Activated CD4-positive, alpha-beta T cell treated with anti-CD3 and anti-CD28 coated beads, Interleukin-2, amount 50 U/mL, for 24 hours (primary cell): ENCODE data around the gene PTPRG.
A peak's percentile ranks its signal among the peaks of the same experiment; 100 is the strongest.

ENCODE experiments used
- DNase-seq, 2 donors: peaks; one replicate each; pipeline ENCODE4 v3.0.0-alpha.2; 2020; ENCODE audit warnings: low read depth in 1 of 2, low spot score in 1 of 2

The PTPRG gene

DNA sequence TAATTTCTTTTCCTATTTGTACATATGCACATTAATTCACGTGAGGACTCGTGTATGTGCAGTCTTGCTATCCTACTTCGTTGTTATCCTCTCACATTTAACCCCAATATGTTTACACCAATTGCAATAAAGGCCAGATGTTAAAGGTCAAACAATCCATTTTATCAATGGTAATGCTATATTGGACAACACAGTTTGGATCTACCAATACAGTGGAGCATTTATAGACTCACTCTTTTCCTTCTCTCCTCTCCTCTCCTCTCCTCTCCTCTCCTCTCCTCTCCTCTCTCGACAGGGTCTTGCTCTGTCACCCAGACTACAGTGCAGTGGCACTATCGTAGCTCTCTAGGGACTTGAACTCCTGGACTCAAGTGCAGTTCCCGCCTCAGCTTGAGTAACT lies 324.0 kb downstream of the PTPRG start:
- no peak for DNase-seq

DNA sequence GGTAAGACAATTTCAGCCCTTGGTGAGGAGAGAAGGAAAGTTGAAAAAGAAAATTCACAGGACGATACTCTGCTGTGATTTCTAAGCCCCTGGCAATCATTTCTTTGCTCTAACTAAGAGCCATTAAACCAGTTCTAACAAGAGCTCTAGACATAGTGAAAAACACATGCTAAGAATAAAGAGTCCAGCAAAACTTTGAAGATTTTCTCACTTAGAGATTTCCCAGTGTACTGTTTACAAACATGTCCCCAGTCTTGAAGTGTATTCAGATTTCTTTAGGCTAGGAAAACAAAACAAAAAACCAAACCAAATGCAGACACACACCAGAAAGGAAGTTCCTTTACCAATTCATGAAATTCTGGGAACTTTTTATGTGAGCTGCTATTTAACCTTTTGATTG lies 325.8 kb downstream of the PTPRG start:
- no peak for DNase-seq

DNA sequence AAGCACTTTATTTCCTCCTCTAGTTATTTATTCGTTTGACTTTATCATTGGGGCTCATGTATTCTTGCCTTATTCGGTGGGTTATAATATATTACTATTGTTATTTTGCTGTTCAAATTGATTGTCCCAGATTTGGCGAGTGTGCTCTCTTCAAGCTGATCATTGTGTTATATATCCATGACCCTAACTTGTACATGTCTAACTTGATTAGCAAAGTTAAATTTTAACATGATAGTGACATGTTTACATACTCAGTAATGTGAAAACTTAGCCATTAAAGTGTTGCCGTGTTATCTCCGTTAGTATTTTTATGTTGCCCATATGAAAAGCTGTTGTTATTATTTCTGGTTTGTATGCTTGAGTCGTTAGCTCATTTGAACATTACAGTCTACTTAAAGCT lies 327.9 kb downstream of the PTPRG start:
- no peak for DNase-seq

DNA sequence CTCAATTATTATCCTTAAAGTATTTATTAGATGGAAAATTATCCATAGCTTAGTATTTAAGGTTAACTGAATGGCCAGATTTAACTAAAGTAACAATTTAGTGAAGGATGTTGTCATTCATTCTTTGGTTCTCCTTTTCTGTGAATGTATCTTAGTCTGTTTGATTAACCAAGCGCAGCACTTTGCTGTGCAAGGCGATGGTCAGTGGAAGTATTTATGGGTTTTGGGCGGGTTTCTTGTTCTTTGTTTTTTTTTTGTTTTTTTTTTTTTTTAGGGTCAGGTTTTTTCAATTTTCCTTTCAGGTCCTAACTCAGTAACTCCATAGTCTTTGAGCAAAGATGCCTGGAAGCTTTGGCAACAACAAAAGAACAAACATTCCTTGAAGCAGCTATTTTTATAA lies 328.8 kb downstream of the PTPRG start:
- no peak for DNase-seq

DNA sequence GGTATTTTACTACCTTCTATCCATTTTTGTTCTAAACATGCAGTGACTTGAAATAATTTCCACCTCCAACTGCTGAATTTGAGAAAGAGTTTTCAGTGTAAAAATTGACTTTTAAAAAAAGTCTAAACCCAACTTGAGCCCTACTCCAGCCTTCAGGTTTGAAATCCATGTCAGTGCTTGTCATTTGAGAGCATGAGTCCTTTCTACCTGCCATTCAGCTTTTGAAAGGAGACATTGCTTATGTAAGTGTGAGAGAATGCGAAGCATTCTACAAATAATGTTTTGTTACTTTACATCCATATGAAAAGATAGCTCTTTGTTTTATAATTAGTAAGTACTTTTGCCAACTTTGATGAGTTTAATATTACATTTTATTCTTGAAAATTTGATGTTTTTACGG lies 329.2 kb downstream of the PTPRG start:
- DNase-seq: no peak

DNA sequence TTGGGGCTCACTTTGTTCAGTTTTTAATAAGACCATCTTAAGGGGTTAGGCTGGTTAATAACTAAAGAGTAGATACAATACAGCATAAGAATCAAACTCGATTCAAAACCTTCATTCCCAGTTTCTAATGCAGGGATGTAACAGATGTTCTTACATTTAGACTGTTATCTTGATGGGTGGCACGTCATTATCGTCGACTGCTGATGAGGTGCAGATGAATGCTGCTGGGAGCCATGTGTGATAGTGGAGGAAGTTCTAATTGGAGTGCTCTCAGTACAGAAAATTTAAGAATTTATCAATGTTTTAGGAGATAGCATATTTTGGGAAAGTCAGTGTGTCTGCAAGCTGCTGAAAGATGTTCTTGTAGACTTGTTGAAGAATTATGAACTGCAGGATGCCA lies 331.5 kb downstream of the PTPRG start:
- DNase-seq: no peak

DNA sequence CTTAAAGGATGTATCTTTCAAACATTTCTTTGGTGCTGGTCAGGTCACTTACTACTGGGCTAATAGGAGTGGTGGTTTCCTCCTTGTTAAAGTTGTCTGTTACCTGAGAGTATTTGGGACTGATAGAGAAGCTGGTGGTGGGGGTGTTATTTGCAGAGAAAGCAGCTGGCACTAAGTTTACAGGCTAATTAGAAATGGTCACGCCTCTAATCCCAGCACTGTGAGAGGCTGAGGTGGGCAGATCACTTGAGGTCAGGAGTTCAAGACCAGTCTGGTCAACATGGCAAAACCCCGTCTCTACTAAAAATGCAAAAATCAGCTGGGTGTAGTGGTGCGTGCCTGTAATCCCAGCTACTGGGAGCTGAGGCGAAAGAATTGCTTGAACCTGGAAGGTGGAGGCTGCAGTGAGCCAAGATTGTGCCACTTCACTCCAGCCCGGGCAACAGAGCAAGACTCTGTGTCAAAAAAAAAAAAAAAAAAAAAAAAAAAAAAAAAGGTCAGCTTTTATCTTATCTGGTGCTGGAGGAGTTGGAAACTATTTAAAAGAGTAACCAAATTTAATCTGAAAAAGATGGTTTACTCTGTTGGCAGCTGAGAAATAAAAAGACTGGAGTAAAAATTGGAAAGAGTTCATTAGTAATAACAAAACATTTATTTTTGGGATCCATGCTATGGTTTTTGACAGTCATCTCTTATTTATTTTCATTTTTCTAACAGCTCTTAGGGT lies 332.6 kb downstream of the PTPRG start:
- DNase-seq: no peak

DNA sequence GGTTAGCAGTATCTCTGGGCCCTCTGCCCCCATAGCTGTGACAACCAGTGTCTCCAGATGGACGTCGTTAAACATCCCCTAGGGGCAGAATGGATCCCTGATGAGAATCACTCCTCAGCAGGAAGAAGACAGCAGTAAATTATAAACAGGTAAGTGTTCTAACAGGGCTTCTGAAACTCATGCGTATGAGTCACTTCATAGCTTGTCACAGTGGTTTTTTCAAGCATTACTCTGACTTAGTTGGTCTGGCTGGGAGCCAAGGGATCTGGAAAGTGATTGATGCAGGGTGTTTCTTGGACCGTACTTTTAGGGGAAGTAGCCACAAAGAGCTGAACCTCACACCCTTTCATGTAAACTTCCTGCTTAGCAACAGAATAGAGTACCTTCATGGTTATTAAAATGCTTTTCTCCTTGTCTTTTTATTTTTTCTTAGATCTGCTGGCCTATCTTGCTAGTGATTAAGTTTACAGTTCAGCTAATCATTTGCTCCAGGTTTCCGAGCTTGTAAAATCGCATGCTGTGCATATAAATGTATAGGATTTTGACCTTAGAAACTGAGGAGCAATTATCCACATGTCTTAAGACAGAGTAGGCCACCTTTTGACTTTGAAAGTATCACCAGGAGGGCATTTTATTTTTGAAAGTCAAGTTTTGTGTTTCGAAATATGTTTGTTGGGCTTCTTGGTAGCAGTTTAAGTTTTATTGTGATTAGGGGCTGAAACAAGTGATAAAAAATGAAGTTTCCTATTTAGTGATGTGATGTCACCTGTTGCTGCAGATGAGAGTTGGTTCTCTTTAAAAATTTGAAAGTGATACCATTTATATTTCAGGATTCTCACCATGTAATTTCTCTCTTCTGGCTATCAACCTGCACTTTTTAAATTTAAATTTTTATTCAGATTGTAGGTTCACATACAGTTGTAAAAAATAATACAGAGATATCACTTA lies 333.9 kb downstream of the PTPRG start:
- DNase-seq: peak in 1 of 2 donors; percentile 49

DNA sequence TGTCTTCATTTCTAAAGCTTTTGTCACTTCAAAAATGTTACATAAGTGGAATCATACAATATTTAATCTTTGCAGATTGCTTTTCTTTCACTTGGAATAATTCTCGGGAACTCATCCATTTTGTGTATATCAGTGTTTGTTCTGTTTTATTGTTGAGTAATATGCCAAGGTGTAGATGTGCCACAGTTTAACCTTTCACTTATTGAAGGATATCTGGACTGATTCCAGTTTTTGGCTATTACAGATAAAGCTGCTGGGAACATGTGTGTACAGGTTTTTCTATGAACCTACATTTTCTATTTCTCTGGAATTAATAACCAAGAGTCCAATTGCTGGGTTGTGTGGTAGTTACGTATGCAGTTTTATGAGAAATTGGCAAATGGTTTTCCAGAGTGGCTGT lies 334.9 kb downstream of the PTPRG start:
- DNase-seq: no peak

DNA sequence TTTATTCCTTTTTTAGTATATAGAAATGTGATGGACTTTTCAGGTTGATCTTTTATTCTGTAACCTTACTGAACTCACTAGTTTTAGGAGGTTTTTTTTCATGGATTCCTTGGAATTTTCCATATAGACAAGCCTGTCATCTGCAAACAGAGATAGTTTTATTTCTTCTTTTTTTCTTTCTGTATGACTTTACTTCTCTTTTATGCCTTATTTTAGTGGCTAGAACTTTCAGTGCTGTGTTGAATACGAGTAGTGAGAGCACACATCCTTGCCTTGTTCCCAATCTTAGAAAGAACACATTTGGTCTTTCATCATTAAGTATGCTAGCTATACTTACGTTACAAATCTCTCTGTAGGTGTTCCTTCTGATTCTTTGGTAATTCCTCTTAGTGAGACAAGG lies 336.5 kb downstream of the PTPRG start:
- DNase-seq: no peak

DNA sequence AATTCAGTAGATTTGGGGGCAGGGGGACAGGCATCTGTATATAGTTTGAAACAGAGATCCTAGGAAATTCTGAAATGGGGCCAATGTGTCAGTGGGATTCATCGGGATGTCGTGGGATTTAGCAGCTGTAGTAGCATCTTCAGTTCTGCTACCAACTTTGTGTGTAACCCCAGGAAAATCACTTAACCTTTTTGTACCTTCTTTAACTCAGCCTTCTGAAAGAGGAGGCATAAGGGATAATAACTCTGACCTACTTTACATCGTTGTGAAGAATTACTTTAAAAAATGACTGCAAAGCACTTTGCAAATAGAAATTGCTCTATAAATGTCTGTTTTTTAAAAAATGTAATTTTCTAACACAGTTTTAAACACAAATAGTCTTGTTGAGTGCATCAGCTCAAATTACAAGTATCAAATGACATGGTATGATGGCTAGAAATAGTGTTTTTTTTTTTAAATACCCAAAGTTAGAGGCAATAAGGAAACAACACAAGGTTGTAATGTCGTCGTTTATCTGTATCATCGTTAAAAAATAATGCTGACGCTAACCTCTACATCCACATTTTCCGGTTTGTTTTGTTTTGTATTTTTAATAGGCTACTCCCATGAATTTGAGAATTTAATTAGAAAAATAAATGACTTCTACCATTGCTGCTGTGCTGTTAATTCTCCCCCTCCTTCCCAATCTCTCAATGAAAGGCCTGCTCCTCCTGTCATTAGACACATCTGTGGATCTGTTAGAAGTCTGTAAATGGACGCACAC lies 338.5 kb downstream of the PTPRG start:
- no peak for DNase-seq

DNA sequence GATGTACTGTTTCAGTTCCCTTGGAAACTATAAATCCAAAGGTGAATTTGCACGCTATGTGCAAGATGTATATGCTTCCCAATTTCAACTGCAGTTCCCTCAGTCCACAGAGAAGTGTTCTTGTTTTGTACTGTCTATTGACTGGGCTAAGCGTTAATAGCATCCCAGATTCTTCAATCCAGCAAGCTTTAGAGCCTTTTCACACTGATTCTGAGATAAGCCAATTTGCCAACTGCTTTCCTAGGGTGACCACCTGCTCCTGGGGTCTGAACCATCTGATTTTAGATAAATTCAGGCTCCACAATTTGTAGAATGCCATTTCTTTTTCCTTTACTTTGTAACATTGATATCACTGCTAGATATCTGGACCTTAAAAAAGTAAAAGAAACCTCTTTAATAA lies 340.1 kb downstream of the PTPRG start:
- no peak for DNase-seq

DNA sequence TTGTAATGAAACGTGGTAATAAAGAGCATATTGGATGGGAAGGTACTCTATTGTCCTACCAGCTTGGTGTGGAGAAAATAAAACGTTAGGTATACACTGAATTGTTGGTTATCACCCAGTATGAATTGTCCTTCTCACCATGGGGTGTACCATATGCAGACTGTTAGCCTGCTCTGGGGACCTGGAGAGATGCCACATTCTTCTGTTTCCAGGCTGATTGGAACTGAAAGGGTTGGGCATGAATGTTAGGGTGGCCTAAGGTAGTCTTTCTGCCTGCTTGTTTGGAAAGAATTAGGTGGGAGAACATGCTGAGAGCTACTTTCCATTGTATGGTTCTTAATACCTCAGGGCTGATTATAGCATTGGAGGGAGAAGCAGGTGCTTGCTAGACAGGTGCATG lies 340.6 kb downstream of the PTPRG start:
- no peak for DNase-seq

DNA sequence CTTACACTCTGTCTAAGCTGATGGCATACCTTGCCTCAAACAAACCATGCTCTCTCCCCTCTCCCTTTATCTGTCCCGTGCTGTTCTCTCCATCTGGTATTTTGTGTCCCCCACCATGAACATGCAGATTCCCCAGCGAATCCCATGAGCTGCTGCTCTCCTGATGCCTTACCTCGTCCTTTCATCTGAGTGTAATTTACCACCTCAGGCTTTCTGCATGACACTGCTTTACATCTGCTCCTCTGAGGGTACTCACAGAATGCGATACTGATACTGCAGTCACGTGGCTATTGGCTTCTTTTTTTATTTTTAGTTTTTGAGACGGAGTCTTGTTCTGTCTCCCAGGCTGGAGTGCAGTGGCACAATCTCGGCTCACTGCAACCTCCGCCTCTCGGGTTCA lies 341.7 kb downstream of the PTPRG start:
- DNase-seq: no peak

DNA sequence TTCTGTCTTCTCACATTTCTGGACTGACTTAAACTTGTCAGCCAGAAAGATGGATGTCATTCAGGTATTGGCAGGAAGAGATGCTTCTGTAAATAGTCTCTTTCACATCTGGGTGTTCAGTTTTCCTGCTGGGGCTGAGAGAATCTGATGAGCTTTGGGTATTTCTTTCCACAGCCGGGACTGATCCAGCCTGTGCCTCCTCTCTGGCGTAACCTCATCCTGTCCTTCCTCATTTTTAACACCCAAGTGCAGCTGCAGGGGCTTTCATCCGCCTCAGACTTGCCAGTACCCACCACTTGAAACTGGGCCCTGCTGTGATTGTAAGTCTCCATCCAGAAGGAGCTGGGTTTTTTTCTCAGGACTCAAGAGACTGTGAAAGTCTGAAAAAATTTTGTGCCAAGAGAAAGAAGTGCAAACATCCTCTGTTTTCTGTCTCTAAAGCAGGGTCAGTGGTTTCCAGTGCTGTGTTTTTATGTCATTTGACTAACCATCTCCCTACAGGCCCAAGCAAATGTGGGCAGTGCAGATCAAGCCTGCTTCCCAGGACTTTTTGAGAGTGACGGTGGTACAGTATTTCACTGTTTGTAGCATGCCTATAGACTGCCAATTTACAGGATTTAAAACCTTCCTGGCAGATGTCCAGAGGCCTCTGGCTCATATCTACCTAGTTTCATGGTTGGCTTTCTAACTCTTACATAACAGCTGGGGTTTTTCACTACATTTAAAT lies 342.7 kb downstream of the PTPRG start:
- DNase-seq: no peak

DNA sequence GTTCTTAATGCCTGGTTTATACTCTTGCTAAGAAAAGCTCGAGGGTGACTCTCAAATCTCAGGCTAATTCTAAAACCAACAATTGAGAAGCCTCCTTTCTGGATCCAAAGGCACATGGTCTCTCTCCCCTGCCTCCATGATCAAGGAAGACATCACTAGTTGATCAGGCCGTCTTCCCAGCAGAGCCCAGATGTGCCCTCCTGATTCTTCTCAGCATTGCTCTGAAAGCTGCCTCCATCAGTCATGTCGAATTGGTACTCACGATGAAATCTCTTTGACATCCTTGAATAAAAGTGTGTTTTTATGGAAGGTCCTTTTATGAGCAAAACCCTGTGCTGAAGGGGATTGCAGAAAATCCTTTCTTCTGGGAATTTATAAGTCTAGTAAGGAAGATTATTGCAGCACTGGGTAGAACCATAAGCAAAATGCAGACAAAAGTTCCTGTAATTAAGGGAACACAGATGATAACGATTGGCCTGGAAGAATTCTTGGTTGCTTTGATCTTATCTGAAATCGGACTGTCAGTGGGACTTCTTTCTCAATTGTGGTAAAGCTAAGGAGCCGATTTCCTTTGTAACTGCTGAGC lies 345.9 kb downstream of the PTPRG start:
- no peak for DNase-seq

DNA sequence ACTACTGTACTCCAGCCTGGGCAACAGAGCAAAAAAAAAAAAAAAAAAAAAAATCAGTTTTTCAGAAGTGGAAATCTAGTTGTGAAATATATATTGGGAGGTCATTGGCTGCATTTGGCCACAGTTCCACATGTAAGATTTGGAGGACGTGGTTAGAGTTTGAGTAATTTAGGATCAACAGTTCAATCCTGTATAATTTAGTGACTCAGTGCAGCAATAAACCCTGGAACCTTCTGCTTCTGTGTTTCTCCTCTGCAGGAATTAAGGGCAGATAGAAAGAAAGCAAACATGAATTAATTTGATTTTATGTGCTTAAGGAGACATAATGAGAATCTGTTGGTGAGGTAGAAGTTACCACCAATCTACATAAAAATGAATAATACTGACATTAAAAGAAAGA lies 347.0 kb downstream of the PTPRG start:
- no peak for DNase-seq

DNA sequence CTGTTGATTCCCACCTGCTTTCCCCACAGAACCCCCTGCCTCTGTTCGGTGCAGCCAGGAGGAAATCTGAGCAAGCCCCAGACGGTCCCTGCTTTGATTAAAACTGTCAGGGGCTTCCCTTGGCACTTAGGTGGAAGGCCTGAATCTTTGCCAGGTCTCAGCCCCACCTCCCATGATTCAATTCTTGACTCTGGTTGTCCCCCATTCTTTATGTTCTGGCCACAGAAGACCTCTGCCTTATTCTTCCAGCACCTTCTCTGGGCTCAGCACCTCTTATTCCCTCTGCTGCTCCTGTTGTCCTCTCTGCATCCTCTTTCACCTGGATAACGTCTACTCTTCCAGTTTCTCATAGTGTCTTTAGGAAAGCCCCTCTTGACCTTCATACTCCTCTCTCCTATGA lies 349.4 kb downstream of the PTPRG start:
- no peak for DNase-seq

DNA sequence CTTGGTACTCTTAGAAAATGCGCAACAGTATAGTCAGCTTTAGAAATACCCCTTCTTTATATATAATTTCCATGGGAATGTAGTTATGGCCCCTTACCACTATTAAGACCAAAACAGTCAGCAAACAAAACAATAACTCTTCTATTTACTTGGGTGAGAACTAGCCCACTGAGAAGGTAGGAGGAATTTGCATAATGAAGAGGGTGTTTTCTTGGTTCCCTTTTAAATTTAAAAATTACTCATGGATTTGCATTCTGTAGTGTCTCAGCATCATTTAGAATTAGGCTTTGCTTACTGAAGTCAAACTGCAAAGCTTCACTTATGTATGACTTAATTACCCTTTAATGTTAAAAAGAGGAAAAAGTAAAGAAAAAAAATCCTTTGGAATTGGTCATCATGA lies 350.8 kb downstream of the PTPRG start:
- no peak for DNase-seq

DNA sequence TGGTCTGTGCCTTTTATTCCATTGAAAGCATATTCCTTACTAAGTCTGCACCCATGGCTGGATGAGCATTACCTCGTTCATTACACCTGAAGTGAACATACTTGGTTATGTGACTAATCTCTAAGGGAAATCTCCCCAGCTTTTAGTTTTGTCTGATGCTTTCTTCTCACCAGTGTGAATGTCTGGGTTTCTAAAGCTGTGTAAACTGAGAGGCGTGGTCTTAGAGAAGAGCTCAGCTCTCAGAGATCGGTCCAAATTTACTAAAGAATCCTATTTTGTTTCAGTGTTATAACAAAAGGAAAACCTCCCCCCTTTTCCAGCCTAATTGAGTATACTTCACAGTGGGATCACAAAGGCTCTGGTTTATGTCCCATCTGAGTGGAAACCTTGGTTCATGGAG lies 352.3 kb downstream of the PTPRG start:
- no peak for DNase-seq

DNA sequence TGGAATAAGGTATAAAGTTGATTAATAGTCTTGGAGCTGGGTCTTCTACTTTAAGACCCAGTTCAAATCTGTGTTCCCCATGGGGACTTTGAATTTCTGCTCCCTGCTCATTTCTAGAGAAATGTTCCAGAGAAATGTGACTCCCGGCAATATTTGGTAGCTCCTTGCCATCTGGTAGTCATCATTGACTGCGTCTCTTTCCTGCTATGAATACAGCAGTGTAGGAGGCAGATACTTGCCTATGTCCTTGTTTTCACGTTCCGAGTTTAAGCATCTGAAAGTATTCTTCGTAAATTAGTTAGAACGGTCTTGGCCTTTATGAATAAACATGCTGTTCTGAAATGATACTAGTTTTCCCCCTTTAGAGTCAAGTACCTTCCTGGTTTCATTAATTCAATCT lies 352.9 kb downstream of the PTPRG start:
- no peak for DNase-seq
